CD4-positive, alpha-beta T cell treated with Interleukin-12 subunit alpha and Interleukin-12 subunit beta, for 1 hour (primary cell): ENCODE data around the gene METTL2A.
"Not testable (repeated sequence)": the region's sequence is repeated elsewhere in the genome, so short reads cannot be mapped to it uniquely, and the experiment has no call there.

Experiments used
- DNase-seq: peaks from one replicate; pipeline ENCODE4 v3.0.0-alpha.2; 2020

The METTL2A gene, protein sequence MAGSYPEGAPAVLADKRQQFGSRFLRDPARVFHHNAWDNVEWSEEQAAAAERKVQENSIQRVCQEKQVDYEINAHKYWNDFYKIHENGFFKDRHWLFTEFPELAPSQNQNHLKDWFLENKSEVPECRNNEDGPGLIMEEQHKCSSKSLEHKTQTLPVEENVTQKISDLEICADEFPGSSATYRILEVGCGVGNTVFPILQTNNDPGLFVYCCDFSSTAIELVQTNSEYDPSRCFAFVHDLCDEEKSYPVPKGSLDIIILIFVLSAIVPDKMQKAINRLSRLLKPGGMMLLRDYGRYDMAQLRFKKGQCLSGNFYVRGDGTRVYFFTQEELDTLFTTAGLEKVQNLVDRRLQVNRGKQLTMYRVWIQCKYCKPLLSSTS

DNA sequence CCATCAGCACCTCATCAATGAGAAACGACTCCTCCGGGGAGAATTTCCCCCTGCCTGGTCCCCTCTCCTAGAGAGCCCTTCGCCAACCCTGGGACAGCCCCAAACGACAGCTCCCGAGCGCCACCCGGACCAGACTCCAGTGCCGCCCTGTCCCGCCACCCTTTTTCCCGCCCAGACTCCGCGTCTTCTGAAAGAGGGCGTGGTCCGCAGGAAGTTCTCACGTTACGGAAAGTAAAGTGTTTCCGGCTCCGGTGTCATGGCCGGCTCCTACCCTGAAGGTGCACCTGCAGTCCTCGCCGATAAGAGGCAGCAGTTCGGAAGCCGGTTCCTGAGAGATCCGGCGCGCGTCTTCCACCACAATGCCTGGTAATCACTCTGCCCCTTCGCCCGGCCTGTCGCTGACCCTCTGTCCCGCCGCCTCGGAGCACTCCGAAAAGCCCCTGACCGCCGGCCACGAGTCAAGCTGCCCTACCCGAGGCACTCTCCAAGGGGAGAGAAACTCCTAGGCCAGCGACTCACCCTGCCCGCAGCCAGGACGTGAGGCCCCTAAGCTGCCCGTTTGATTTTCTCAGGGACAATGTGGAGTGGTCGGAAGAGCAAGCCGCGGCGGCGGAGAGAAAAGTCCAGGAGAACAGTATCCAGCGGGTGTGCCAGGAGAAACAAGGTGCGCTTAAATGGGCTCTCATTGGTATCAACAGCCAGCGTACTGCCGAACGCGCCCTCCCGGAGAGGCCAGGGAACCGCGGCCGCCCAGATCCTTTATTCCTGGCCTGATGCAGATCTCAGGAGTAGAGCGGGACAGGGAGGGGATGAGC, at the start of gene METTL2A:
METTL2A (plus strand) TSS at position 251 of the 815 bp plus-strand sequence; CDS start at position 257, 6 bp downstream.
- DNase-seq: peak; percentile 88

DNA sequence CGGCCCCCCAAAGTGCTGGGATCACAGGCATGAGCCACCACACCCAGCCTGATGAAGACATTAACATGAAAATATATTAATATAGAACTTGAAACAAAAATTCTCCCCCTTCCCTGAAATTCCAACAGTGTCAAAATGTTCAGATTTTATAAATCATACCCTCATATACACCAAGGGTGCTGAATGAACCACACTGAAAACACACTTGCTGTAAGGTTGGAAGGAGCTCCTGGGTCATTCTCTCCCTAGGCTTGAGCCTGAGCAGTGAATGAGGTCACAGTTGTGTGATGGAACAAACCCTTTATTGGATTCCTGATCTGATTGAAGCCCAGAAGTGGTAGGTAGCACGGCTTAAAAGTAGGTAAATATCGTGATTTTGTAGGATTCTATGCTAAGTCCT, 43.4 kb upstream of the METTL2A start, which contains the start of gene EFCAB3:
EFCAB3 (plus strand) TSS at position 301 of the 400 bp plus-strand sequence. CDS start 2,427 bp downstream, outside the sequence.
- no peak for DNase-seq

DNA sequence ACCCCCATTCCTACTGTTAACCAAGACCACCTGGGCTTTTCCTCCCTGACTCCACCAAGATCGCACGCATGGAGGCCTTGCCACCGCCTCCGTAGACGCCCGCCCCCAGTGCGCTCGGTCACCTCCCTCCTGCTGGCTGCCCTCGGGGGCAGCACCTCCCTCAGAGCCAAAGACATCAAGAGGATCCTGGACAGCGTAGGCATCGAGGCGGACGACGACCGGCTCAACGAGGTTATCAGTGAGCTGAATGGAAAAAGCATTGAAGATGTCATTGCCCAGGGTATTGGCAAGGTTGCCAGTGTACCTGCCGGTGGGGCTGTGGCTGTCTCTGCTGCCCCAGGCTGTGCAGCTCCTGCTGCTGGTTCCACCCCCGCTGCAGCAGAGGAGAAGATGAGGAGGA, 42.1 kb upstream of the METTL2A start:
- DNase-seq: no peak

DNA sequence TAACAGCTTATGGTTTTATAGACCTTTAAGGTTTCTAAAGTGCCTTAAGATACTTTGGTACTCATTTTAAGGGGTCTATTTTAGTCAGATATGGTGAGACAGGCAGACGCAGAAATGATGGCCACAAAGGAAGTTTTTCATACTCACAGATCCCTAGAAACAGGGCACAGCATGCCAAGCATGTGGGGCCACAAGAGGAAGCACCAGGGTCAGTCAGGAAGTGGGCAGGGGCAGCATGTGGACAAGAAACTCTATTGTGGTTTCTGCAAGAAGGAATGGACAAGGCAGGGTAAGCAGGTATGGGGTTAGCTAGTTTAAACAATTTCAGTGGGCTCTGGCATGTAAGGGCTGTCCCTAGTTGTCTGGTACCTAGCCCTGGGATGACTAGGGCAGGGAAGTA, 34.8 kb upstream of the METTL2A start:
- no peak for DNase-seq

- DNase-seq: no peak
These were observed 30.8 kb upstream of the METTL2A start for GRCh38 chr17:62392908-62393307.

- no peak for DNase-seq
These were observed 24.8 kb upstream of the METTL2A start for GRCh38 chr17:62398891-62399290.

GRCh38 chr17:62405451-62405850, 18.2 kb upstream of the METTL2A start:
- DNase-seq: no peak

GRCh38 chr17:62413090-62413489, 10.6 kb upstream of the METTL2A start:
- DNase-seq: not testable (repeated sequence)

DNA sequence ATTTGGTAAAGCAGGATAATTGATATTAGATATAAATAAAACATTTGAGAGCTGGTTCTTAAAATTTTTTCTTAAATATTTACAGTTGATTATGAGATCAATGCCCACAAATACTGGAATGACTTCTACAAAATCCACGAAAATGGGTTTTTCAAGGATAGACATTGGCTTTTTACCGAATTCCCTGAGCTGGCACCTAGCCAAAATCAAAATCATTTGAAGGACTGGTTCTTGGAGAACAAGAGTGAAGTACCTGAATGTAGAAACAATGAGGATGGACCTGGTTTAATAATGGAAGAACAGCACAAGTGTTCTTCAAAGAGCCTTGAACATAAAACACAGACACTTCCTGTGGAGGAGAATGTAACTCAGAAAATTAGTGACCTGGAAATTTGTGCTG, 2.5 kb downstream of the METTL2A start:
- DNase-seq: not testable (repeated sequence)

GRCh38 chr17:62435251-62435650, 11.6 kb downstream of the METTL2A start:
- DNase-seq: not testable (repeated sequence)

GRCh38 chr17:62441181-62441580, 17.5 kb downstream of the METTL2A start:
- DNase-seq: not testable (repeated sequence)

DNA sequence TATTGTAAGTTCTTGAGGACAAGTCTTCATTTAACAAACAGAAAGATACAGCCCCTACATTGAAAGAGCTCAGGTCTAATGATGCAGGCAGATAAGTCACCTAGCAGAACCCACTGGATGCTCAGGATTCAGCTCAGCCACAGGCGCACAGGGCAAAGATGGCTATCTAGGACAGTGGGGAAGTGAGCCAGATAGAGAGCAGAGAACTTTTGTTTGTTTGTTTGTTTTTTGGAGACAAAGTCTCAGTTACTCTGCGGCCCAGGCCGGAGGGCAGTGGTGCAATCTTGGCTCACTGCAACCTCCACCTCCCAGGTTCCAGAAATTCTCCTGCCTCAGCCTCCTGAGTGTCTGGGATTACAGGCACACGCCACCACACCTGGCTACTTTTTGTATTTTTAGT, 20.4 kb downstream of the METTL2A start:
- no peak for DNase-seq

DNA sequence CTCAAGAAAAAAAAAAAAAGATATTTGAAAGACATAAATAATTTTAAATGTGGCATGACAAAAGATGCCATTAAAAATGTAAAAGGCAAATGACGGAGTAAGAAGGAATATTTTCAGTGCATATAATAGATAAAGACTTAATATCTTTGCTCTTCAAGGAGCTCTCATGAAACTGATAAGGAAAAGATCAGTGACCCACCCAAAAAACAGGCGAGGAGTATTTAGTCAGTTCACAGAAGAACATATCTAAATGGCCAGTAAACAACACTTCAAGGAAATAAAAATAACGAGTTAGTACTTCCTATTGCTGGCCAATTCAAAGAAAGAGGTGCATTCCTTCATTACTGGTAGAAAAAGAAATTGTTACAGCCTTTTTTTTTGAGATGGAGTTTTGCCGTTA, 22.1 kb downstream of the METTL2A start:
- not testable (repeated sequence) for DNase-seq

GRCh38 chr17:62452195-62452594, 28.5 kb downstream of the METTL2A start:
- not testable (repeated sequence) for DNase-seq

DNA sequence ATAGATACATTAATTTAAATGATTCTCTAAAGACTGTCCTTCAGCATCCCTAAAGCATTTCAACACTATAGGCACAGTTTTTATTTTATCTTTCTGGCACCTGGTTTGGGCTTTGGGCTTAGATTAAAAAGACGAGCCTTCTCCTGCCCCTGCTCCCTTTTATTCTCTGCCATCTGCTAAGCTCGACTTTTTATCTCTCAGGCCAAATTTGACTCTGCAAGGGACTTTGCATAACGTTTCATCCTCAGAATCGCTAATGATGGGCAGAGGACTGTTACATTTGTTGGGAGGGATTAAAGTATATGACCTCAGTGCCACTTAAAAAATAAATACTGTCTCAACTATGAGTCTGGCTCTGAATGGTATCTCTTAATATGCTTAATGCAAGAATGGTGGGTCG, 29.3 kb downstream of the METTL2A start:
- DNase-seq: not testable (repeated sequence)

DNA sequence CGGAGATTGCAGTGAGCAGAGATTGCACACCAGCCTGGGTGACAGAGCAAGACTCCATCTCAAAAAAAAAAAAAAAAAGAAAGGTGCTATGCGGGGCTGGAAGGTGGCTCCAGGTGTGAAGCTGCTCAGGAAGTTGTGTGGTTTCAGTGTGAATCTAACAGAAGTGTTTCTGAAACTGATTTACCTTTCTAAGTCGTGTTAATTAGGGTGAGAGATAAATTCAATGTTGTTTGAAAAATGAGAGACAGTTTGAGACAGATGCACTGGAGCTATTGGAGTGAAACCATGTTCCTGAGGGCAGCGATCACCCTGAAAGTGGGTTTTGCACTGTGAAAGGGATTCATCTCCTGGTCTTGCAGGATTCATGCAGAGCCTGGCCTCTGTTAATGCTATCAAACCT, 30.0 kb downstream of the METTL2A start:
- DNase-seq: peak; percentile 26

DNA sequence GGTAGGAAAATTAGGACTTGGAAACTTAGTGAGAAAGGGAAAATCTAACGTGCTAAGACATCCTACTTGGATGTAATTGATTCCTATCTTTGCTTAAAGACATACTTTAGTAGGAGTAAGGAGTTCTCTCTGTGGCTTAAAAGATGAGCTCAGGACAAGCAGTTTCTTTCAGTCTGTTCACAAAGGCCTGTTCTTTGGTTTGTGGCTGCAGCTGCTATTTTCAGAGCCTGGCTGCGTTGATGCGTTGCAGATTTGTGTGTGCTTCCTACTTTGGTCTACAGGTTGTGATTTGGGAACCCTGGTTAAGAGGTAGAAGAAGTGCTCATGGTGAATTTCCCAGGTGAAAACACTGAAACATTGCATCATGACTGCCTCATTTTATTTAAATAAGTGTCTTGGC, 30.4 kb downstream of the METTL2A start:
- DNase-seq: not testable (repeated sequence)

GRCh38 chr17:62456016-62456415, 32.3 kb downstream of the METTL2A start:
- DNase-seq: no peak

GRCh38 chr17:62458483-62458882, 34.8 kb downstream of the METTL2A start:
- not testable (repeated sequence) for DNase-seq

DNA sequence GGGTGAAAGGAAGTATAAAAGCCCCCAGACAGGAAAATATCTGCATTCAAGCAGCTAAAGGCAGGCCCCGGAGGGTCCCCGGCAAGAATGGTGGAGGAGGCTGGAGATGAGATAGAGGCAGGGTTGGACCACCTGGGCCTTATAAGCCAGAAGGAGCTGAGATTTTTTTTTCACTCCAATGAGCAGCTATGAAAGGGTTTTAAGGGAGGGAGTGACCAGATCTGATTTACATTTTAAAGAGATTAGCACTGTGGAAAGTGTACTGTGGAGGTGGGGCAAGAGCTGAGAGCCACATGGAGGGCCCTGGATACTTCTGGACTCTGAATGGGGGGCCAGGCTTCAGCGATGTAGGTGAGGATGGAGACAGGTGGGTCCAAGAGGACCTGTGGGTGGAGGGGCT, 40.7 kb downstream of the METTL2A start:
- DNase-seq: not testable (repeated sequence)

- DNase-seq: not testable (repeated sequence)
These were observed 41.6 kb downstream of the METTL2A start for GRCh38 chr17:62465271-62465670.

DNA sequence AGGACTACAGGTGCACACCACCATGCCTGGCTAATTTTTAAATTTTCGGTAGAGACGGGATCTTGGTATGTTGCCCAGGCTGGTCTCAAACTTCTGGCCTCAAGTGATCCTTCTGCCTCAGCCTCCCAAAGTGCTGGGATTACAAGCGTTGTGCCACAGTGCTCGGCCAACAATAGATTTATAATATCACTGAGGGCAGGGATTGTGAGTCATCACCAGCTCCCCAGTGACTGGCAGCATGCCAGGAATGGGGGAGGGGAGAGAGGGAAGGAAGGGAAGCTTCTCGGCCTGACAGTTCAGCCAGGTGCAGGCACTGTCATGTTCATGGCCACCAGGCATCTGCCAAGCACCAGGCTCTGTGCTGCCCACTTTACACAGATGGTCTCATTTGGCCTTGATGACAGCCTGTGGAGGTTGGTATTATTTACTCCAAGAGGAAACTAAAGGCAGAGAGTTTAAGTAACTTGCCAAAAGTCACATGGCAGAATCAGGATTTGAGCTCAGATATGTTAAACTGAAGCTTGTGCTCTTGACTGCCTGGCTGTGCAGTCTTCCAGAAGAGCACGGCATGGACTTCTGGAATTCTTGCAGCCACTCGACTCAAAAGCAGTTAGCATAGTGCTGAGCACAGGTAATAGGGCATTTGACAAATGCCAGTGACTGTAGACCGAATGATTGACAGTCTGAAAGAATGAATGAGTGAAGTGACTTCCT, 47.1 kb downstream of the METTL2A start:
- peak; percentile 66 for DNase-seq

GRCh38 chr17:62471380-62471880, 47.7 kb downstream of the METTL2A start:
- DNase-seq: not testable (repeated sequence)
